ENCODE data around the gene TMEM30A.

The TMEM30A gene

GRCh38 chr6:75284632-75285282 is at the start of gene TMEM30A:
TSS of gene TMEM30A (minus strand) at chr6:75284792. CDS start at chr6:75284638, 154 bp downstream.
- CTCF ChIA-PET, result interaction anchor here (0.6 to 3.7 kb wide), 8 partner anchors 9 to 262 kb away, joined by 3 to 28 read pairs (median 4); no protein-coding TSS in a partner anchor
- POLR2A ChIA-PET, result interaction anchor here (0.6 to 1.0 kb wide), 4 partner anchors 9 to 1482 kb away, joined by 3 to 4 read pairs (median 3); no protein-coding TSS in a partner anchor
- TF ChIP-seq CTCF (IDR thresholded peaks at IDR 0.05; ENCODE audit: insufficient read depth, low read length, missing control alignments), result peak; percentile 17
- peak within 1 kb of the TSS; percentile 84 for H3K4me3 ChIP-seq (ENCODE audit: low read depth, low read length)
- peak; percentile 95 for DNase-seq (ENCODE audit: low read depth, low spot score)

- CTCF ChIA-PET, result interaction anchor here (2.5 kb wide), 1 partner anchor 36 kb away, joined by 9 read pairs; no protein-coding TSS in a partner anchor
- POLR2A ChIA-PET, result no interaction called here
- H3K4me3 ChIP-seq (ENCODE audit: low read depth, low read length), result no peak overlapping the region
Measured at GRCh38 chr6:75333676-75334200, 49.1 kb upstream of the TMEM30A start.

DNA sequence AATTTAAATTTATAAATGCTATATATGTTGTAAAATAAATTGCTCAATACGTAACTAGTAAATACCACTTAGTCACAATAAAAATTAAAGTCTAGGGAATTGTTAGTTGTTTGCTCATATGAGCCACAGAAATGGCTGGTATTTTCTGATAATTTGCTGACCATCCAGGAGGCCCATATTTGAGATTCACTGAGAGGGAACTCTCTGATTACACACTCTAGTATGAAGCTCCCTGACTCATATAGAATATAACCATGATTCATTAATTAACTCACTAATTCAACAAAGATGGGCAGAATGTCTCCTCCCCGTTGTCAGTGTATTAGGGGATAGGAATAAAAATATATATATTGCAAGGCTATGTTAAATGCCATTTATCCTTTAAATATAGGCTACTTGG is 46.6 kb upstream of the TMEM30A start:
- CTCF ChIA-PET, result no interaction called here
- TF ChIP-seq CTCF (IDR thresholded peaks at IDR 0.05; ENCODE audit: insufficient read depth, low read length, missing control alignments), result no peak
- DNase-seq (ENCODE audit: low read depth, low spot score), result no peak
- POLR2A ChIA-PET, result interaction anchor here (0.6 kb wide), 1 partner anchor 114 kb away, joined by 3 read pairs; no protein-coding TSS in a partner anchor
- no peak overlapping the region for H3K4me3 ChIP-seq (ENCODE audit: low read depth, low read length)

More at GRCh38 chr6:75333676-75334200, 49.1 kb upstream of the TMEM30A start:
- TF ChIP-seq CTCF (IDR thresholded peaks at IDR 0.05; ENCODE audit: insufficient read depth, low read length, missing control alignments), result no peak
- DNase-seq (ENCODE audit: low read depth, low spot score), result no peak

DNA sequence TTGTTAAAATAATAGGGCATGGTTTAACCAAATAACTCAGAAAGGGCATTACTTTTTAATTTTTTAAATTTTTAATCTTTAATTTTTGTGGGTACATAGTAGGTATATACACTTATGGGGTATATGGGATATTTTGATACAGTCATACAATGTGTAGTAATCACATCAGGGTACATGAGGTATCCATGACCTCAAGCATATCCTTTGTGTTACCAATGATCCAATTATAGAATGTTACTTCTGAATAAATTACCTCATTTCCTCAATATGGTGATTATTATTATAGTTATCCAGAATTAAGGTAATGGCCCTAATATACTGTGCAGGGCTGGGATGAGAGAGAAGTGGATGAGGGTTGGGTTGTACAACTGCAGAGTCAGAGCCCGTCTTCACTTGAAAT is 45.1 kb upstream of the TMEM30A start:
- TF ChIP-seq CTCF (IDR thresholded peaks at IDR 0.05; ENCODE audit: insufficient read depth, low read length, missing control alignments), result no peak
- CTCF ChIA-PET, result interaction anchor here (1.0 kb wide), 1 partner anchor 216 kb away, joined by 3 read pairs; no protein-coding TSS in a partner anchor
- DNase-seq (ENCODE audit: low read depth, low spot score), result no peak
- POLR2A ChIA-PET, result no interaction called here
- no peak overlapping the region for H3K4me3 ChIP-seq (ENCODE audit: low read depth, low read length)

- ChIA-PET POLR2A (no interaction called here), CTCF (no interaction called here)
- no peak overlapping the region for H3K4me3 ChIP-seq (ENCODE audit: low read depth, low read length)
- TF ChIP-seq CTCF (IDR thresholded peaks at IDR 0.05; ENCODE audit: insufficient read depth, low read length, missing control alignments), result no peak
- no peak for DNase-seq (ENCODE audit: low read depth, low spot score)
Measured at GRCh38 chr6:75327807-75328206, 43.2 kb upstream of the TMEM30A start.

GRCh38 chr6:75326557-75327258 is 42.1 kb upstream of the TMEM30A start:
- TF ChIP-seq CTCF (IDR thresholded peaks at IDR 0.05; ENCODE audit: insufficient read depth, low read length, missing control alignments), result no peak
- H3K4me3 ChIP-seq (ENCODE audit: low read depth, low read length), result no peak overlapping the region
- no peak for DNase-seq (ENCODE audit: low read depth, low spot score)
- ChIA-PET CTCF (interaction anchor here (0.6 to 0.8 kb wide), 2 partner anchors 22 to 200 kb away, joined by 3 read pairs; no protein-coding TSS in a partner anchor), POLR2A (no interaction called here)

All from AG04449 (cell line).